Measurements from ENCODE around the gene EIF4A2. TPM values are rescaled to one million over a fixed set of nuclear protein-coding genes. Genes with fewer than 3 reads are reported as not detected.

Gene EIF4A2
- total and polyA plus RNA-seq, 9 of the 15 experiments (the other 6 are each of a cell fraction or from before 2014, with no cell fraction given): 307 to 754 (median 435) TPM

GRCh38 chr3:186783731-186784515 is 546 bp downstream of the EIF4A2 start (continued):
- TF ChIP-seq, protein P1, sequence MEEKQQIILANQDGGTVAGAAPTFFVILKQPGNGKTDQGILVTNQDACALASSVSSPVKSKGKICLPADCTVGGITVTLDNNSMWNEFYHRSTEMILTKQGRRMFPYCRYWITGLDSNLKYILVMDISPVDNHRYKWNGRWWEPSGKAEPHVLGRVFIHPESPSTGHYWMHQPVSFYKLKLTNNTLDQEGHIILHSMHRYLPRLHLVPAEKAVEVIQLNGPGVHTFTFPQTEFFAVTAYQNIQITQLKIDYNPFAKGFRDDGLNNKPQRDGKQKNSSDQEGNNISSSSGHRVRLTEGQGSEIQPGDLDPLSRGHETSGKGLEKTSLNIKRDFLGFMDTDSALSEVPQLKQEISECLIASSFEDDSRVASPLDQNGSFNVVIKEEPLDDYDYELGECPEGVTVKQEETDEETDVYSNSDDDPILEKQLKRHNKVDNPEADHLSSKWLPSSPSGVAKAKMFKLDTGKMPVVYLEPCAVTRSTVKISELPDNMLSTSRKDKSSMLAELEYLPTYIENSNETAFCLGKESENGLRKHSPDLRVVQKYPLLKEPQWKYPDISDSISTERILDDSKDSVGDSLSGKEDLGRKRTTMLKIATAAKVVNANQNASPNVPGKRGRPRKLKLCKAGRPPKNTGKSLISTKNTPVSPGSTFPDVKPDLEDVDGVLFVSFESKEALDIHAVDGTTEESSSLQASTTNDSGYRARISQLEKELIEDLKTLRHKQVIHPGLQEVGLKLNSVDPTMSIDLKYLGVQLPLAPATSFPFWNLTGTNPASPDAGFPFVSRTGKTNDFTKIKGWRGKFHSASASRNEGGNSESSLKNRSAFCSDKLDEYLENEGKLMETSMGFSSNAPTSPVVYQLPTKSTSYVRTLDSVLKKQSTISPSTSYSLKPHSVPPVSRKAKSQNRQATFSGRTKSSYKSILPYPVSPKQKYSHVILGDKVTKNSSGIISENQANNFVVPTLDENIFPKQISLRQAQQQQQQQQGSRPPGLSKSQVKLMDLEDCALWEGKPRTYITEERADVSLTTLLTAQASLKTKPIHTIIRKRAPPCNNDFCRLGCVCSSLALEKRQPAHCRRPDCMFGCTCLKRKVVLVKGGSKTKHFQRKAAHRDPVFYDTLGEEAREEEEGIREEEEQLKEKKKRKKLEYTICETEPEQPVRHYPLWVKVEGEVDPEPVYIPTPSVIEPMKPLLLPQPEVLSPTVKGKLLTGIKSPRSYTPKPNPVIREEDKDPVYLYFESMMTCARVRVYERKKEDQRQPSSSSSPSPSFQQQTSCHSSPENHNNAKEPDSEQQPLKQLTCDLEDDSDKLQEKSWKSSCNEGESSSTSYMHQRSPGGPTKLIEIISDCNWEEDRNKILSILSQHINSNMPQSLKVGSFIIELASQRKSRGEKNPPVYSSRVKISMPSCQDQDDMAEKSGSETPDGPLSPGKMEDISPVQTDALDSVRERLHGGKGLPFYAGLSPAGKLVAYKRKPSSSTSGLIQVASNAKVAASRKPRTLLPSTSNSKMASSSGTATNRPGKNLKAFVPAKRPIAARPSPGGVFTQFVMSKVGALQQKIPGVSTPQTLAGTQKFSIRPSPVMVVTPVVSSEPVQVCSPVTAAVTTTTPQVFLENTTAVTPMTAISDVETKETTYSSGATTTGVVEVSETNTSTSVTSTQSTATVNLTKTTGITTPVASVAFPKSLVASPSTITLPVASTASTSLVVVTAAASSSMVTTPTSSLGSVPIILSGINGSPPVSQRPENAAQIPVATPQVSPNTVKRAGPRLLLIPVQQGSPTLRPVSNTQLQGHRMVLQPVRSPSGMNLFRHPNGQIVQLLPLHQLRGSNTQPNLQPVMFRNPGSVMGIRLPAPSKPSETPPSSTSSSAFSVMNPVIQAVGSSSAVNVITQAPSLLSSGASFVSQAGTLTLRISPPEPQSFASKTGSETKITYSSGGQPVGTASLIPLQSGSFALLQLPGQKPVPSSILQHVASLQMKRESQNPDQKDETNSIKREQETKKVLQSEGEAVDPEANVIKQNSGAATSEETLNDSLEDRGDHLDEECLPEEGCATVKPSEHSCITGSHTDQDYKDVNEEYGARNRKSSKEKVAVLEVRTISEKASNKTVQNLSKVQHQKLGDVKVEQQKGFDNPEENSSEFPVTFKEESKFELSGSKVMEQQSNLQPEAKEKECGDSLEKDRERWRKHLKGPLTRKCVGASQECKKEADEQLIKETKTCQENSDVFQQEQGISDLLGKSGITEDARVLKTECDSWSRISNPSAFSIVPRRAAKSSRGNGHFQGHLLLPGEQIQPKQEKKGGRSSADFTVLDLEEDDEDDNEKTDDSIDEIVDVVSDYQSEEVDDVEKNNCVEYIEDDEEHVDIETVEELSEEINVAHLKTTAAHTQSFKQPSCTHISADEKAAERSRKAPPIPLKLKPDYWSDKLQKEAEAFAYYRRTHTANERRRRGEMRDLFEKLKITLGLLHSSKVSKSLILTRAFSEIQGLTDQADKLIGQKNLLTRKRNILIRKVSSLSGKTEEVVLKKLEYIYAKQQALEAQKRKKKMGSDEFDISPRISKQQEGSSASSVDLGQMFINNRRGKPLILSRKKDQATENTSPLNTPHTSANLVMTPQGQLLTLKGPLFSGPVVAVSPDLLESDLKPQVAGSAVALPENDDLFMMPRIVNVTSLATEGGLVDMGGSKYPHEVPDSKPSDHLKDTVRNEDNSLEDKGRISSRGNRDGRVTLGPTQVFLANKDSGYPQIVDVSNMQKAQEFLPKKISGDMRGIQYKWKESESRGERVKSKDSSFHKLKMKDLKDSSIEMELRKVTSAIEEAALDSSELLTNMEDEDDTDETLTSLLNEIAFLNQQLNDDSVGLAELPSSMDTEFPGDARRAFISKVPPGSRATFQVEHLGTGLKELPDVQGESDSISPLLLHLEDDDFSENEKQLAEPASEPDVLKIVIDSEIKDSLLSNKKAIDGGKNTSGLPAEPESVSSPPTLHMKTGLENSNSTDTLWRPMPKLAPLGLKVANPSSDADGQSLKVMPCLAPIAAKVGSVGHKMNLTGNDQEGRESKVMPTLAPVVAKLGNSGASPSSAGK (IDR thresholded peaks at IDR 0.05): no peak
- TF ChIP-seq CXXC5 (CRISPR knock-in tag; IDR thresholded peaks at IDR 0.05) (peak; percentile 85), BRD4 (IDR thresholded peaks at IDR 0.05) (0 out of 2 replicates have a peak, but pooled peaks have one; percentile 60), GABPB1 (CRISPR knock-in tag; IDR thresholded peaks at IDR 0.05) (peak; percentile 62; the same call in 1 of the 2 replicates), HDGF (IDR thresholded peaks at IDR 0.05) (0 out of 2 replicates have a peak, but pooled peaks have one; percentile 26), RBM25 (IDR thresholded peaks at IDR 0.05; ENCODE audit: low read depth, low read length, severe bottlenecking) (peak; percentile 87), SIN3A (IDR thresholded peaks at IDR 0.05; ENCODE audit: borderline replicate concordance in 2 of 2, control insufficient read depth in 1 of 2, low read depth in 2 of 2, low read length in 2 of 2) (peak in 1 of 2 experiments; percentile 55; a peak in 2 of 4 replicates), FOXA3 (CRISPR knock-in tag; conservative IDR thresholded peaks at IDR 0.05 in 1 of 2, IDR thresholded peaks at IDR 0.05 in 1 of 2) (peak in 1 of 2 experiments; percentile 41; a peak in 1 of 4 replicates), PYGO2 (tag; IDR thresholded peaks at IDR 0.05) (no peak), ATF1 (CRISPR knock-in tag; IDR thresholded peaks at IDR 0.05) (no peak), ATF1 (tag; IDR thresholded peaks at IDR 0.05) (no peak), DNMT1 (IDR thresholded peaks at IDR 0.05) (no peak), CBFB (CRISPR knock-in tag; IDR thresholded peaks at IDR 0.05) (peak; percentile 13; the same call in 1 of the 2 replicates), FIP1L1 (IDR thresholded peaks at IDR 0.05; ENCODE audit: low read depth, low read length, poor library complexity, severe bottlenecking) (peak; percentile 61)
- TF ChIP-seq, protein P2, sequence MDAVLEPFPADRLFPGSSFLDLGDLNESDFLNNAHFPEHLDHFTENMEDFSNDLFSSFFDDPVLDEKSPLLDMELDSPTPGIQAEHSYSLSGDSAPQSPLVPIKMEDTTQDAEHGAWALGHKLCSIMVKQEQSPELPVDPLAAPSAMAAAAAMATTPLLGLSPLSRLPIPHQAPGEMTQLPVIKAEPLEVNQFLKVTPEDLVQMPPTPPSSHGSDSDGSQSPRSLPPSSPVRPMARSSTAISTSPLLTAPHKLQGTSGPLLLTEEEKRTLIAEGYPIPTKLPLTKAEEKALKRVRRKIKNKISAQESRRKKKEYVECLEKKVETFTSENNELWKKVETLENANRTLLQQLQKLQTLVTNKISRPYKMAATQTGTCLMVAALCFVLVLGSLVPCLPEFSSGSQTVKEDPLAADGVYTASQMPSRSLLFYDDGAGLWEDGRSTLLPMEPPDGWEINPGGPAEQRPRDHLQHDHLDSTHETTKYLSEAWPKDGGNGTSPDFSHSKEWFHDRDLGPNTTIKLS (IDR thresholded peaks at IDR 0.05; ENCODE audit: borderline replicate concordance, low read depth): peak; percentile 41

Measured in K562 (cell line).